Gastrocnemius medialis (tissue), 4 donors: ENCODE results near the gene CLASP1.

Source experiments
- POLR2A ChIP-seq, 2 donors: fragments of 450-650 bp; IDR thresholded peaks; one replicate each; pipeline ENCODE4 v1.6.1; 2017; ENCODE audit warnings: antibody characterized with exemption in 2 of 2, mild to moderate bottlenecking in 2 of 2, moderate library complexity in 2 of 2
- TF ChIP-seq, protein P1 (sequence below), 5 experiments: fragments of 450-650 bp in 3 of 5; fragments of 200-600 bp in 2 of 5; sonication (generic) in 2 of 5; IDR thresholded peaks in 4 of 5; conservative IDR thresholded peaks in 1 of 5; 1 replicate in 4 of 5; 2 replicates in 1 of 5; pipeline ENCODE4 v1.5.1; 2016 to 2019; ENCODE audit warnings: antibody characterized with exemption in 5 of 5, mild to moderate bottlenecking in 3 of 5, moderate library complexity in 3 of 5

DNA sequence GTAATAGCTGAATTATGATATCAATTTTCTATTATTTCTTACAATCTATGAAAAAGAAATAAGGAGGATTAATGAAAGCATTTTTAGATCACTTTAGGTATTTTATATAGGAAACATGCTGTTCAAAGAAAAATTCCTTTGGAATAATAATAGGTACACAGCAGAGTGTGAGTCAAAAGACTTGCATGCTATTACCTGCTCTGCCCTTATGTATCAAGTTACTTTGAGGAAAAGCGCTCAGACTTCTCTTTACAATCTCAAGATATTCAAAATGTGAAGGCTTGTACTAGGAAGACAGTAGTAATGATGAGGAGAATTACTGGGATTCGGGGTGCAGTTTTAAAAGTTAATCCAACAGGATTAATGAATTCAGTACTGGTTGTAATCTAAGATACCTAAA, 147.7 kb downstream of the CLASP1 start:
- TF ChIP-seq, protein P1, sequence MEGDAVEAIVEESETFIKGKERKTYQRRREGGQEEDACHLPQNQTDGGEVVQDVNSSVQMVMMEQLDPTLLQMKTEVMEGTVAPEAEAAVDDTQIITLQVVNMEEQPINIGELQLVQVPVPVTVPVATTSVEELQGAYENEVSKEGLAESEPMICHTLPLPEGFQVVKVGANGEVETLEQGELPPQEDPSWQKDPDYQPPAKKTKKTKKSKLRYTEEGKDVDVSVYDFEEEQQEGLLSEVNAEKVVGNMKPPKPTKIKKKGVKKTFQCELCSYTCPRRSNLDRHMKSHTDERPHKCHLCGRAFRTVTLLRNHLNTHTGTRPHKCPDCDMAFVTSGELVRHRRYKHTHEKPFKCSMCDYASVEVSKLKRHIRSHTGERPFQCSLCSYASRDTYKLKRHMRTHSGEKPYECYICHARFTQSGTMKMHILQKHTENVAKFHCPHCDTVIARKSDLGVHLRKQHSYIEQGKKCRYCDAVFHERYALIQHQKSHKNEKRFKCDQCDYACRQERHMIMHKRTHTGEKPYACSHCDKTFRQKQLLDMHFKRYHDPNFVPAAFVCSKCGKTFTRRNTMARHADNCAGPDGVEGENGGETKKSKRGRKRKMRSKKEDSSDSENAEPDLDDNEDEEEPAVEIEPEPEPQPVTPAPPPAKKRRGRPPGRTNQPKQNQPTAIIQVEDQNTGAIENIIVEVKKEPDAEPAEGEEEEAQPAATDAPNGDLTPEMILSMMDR (IDR thresholded peaks at IDR 0.05 in 4 of 5, conservative IDR thresholded peaks at IDR 0.05 in 1 of 5), result no peak
- TF ChIP-seq POLR2A (IDR thresholded peaks at IDR 0.05), result no peak
